ENCODE data around the gene CADPS2.

Gene CADPS2

DNA sequence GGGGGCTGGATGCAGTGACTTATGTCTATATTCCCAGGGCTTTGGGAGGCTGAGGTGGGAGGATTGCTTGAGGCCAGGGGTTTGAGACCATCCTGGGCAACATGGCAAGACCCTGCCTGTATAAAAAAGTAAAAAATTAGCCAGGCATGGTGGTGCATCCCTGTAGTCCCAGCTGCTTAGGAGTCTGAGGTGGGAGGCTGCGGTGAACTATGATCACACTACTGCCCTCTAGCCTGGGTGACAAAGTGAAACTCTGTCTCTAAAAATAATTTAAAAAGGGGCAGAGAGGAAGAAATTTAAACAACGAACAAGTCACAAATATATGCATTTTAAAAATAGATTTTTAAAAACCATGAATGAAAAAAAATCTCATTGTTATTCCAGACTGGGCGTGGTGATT, 535.6 kb downstream of the CADPS2 start:
- no peak overlapping the region for H3K4me3 ChIP-seq (ENCODE audit: low read depth, low read length)
- DNase-seq (ENCODE audit: low read depth) = no peak
- TF ChIP-seq, protein P1, sequence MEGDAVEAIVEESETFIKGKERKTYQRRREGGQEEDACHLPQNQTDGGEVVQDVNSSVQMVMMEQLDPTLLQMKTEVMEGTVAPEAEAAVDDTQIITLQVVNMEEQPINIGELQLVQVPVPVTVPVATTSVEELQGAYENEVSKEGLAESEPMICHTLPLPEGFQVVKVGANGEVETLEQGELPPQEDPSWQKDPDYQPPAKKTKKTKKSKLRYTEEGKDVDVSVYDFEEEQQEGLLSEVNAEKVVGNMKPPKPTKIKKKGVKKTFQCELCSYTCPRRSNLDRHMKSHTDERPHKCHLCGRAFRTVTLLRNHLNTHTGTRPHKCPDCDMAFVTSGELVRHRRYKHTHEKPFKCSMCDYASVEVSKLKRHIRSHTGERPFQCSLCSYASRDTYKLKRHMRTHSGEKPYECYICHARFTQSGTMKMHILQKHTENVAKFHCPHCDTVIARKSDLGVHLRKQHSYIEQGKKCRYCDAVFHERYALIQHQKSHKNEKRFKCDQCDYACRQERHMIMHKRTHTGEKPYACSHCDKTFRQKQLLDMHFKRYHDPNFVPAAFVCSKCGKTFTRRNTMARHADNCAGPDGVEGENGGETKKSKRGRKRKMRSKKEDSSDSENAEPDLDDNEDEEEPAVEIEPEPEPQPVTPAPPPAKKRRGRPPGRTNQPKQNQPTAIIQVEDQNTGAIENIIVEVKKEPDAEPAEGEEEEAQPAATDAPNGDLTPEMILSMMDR (conservative IDR thresholded peaks at IDR 0.05; ENCODE audit: low read depth, low read length) = no peak

DNA sequence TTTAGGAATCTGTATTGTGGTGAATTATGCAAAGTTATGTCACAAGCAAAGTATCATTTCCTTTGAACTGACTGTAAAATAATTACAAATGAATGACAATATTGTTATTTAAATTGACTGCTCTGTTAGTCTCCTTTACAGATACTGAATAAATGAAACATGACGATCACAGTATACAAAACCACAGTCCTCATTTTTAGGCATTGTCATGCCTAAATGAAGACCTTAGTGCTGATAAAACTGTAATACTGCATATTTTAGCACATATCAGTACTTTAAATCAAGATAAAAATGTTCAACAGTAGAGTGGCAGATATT, 542.0 kb downstream of the CADPS2 start:
- no peak for DNase-seq (ENCODE audit: low read depth)
- TF ChIP-seq, protein P1 (conservative IDR thresholded peaks at IDR 0.05; ENCODE audit: low read depth, low read length) = no peak
- H3K4me3 ChIP-seq (ENCODE audit: low read depth, low read length) = no peak overlapping the region

DNA sequence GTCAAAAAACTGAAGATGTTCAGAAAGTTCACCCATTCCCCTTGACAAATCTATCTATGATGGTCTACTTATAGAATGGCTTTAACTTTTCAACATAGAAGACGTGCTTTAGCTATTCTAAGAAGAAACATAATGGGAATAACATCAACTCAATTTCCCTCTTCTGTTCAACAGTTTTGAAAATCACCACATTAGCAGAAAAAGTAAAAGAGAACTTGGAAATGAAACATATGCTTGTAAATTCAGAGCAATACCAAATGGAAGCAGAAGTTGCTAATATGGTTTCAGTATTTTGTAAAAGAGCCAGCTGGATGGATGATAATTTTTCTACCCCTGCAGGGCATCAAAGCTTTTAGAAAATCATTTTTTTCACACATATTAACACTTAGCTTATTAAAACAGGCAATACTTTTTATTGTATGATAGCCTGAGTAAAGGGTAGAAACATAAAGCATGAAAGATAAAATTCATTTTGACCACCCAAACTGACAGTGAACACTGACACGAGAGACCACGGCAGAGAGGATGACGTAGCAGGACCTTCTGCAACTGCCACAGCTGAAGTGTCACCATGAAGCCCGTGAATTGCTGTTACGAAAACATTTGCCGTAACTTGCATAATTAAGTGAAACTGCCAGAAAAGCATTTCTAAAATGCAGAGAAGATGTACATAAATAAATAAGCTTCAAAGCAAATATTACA, 542.5 kb downstream of the CADPS2 start:
- TF ChIP-seq, protein P1 (conservative IDR thresholded peaks at IDR 0.05; ENCODE audit: low read depth, low read length) = no peak
- no peak overlapping the region for H3K4me3 ChIP-seq (ENCODE audit: low read depth, low read length)
- DNase-seq (ENCODE audit: low read depth) = no peak

DNA sequence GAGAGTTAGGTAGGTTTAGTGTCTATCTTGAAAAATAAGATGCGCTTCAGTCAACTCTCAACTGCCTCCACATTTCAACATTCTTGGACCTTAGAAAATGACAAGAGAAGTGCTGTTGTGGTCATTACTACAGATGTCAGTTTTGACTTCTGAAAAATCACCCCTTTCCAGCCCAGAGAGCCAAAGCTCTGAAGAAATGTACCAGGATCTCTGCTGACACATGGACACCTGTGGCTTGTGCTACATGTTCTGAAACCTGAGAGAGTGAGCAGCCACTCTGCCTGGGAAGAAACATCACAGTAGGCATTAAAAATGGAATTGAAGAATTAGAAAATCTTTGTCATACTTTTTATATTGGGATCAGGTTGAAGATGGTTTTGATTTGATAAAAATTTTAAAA, 545.8 kb downstream of the CADPS2 start:
- H3K4me3 ChIP-seq (ENCODE audit: low read depth, low read length) = no peak overlapping the region
- TF ChIP-seq, protein P1 (conservative IDR thresholded peaks at IDR 0.05; ENCODE audit: low read depth, low read length) = no peak
- DNase-seq (ENCODE audit: low read depth) = no peak

DNA sequence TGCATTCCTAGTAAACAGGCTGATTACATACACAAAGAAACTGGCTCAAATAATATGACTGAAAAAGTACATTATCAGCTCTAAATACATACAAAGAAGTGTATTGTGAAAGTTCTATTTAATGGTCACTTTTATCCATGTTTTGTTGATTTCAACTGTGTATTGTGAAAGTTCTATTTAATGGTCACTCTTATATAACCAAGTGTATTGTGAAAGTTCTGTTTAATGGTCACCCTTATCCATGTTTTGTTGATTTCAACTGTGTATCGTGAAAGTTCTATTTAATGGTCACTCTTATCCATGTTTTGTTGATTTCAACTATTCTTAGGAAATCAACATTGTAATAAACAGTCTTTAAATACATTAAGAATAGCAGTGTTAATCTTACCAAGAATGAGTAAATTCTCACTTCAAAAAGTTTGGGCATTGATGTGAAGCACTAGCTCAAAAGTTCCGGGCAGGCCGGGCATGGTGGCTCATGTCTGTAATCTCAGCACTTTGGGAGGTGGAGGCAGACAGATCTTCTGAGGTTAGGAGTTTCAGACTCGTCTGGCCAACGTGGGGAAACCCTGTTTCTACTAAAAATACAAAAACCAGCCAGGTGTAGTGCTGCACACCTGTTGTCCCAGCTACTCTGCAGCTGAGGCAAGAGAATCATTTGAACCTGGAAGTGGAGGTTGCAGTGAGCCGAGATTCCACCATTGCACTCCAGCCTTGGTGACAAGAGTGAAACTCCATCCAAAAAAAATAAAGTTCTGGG, 546.9 kb downstream of the CADPS2 start:
- DNase-seq (ENCODE audit: low read depth) = no peak
- TF ChIP-seq, protein P1 (conservative IDR thresholded peaks at IDR 0.05; ENCODE audit: low read depth, low read length) = no peak
- no peak overlapping the region for H3K4me3 ChIP-seq (ENCODE audit: low read depth, low read length)

DNA sequence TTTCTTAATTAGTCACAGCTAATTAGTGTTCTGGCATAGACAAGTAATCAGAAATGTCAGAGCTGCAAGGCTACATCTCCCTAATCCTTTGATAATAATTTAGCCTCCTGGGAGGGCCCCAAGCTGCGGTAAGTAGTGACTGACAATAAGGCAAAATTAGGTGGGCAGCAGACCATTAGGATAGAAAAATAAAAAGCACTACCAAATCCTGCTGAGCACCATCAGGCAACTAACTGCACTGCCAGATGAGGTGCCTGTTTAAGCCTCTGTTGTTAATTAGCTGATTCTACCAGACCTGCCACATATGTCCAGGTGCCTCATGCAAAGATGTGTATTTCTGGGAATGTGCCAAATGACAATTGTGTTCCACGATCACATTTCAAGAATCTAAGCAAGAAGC, 549.2 kb downstream of the CADPS2 start:
- no peak overlapping the region for H3K4me3 ChIP-seq (ENCODE audit: low read depth, low read length)
- no peak for DNase-seq (ENCODE audit: low read depth)
- TF ChIP-seq, protein P1 (conservative IDR thresholded peaks at IDR 0.05; ENCODE audit: low read depth, low read length) = no peak
